ENCODE data around the gene USP5.

The USP5 gene

GRCh38 chr12:6826734-6827436 lies 25.1 kb upstream of the USP5 start:
- no peak for DNase-seq

- peak; percentile 20 for DNase-seq
Observed at GRCh38 chr12:6827437-6827911, 24.5 kb upstream of the USP5 start.

GRCh38 chr12:6827982-6828780 lies 23.8 kb upstream of the USP5 start, which contains the start of gene P3H3:
P3H3 (plus strand) TSS chr12:6828407; CDS start chr12:6828441, 34 bp downstream.
- DNase-seq, result peak; percentile 26

- DNase-seq, result peak; percentile 26
Observed at GRCh38 chr12:6828781-6829535, 23.0 kb upstream of the USP5 start.

GRCh38 chr12:6829536-6830220 lies 22.3 kb upstream of the USP5 start:
- no peak for DNase-seq

- no peak for DNase-seq
Observed at GRCh38 chr12:6830286-6830890, 21.6 kb upstream of the USP5 start.

- DNase-seq, result no peak
Observed at GRCh38 chr12:6830999-6831398, 21.0 kb upstream of the USP5 start.

- DNase-seq, result no peak
Observed at GRCh38 chr12:6831450-6831995, 20.4 kb upstream of the USP5 start.

- DNase-seq, result no peak
Observed at GRCh38 chr12:6832125-6832524, 19.8 kb upstream of the USP5 start.

- no peak for DNase-seq
Observed at GRCh38 chr12:6833189-6833890, 18.6 kb upstream of the USP5 start.

GRCh38 chr12:6834254-6834653 lies 17.7 kb upstream of the USP5 start:
- DNase-seq, result no peak

- no peak for DNase-seq
Observed at GRCh38 chr12:6834873-6835272, 17.1 kb upstream of the USP5 start.

- DNase-seq, result no peak
Observed at GRCh38 chr12:6836851-6837250, 15.1 kb upstream of the USP5 start.

- DNase-seq, result no peak
Observed at GRCh38 chr12:6837370-6838060, 14.4 kb upstream of the USP5 start.

- no peak for DNase-seq
Observed at GRCh38 chr12:6838854-6839253, 13.1 kb upstream of the USP5 start.

GRCh38 chr12:6839482-6840201 lies 12.3 kb upstream of the USP5 start:
- DNase-seq, result no peak

- DNase-seq, result no peak
Observed at GRCh38 chr12:6840330-6840729, 11.6 kb upstream of the USP5 start.

GRCh38 chr12:6840761-6841515 lies 11.0 kb upstream of the USP5 start, which contains the start of gene GNB3:
GNB3 (plus strand) TSS chr12:6840925; CDS start chr12:6841288, 363 bp downstream.
- no peak for DNase-seq

- no peak for DNase-seq
Observed at GRCh38 chr12:6842075-6842474, 9.9 kb upstream of the USP5 start.
